ENCODE measurements around the gene PPP2R3B.
"Not testable (repeated sequence)": the region's sequence is repeated elsewhere in the genome, so short reads cannot be mapped to it uniquely, and the experiment has no call there.

Gene PPP2R3B

DNA sequence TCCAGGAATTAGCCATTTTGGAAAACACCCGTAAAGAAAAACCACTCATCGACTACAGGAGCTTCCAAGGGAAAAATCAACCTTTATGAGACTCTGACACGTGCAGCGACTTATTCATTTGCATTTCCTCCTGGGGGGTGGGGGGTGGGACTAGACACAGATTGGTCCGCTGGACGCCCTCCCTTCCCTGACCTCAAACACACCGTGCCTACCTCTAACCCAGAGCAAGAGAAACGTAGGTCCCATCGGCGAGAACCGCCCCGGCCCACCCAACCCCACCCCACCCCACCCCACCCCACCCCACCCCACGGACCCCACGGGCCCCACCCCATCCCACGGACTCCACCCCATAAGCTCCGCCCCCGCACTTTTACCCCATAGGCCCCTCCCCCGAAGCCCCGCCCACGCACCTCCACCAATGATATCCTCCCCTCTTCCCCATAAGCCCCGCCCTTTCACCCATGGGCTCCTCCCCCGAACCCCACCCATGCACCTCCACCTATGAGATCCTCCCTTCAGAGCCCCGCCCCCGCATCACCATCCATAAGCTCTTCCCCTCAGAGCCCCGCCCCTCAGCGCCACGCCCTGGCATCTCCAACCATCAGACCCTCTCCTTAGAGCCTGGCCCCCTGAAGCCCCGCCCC, 69.2 kb downstream of the PPP2R3B start:
- no peak for DNase-seq

DNA sequence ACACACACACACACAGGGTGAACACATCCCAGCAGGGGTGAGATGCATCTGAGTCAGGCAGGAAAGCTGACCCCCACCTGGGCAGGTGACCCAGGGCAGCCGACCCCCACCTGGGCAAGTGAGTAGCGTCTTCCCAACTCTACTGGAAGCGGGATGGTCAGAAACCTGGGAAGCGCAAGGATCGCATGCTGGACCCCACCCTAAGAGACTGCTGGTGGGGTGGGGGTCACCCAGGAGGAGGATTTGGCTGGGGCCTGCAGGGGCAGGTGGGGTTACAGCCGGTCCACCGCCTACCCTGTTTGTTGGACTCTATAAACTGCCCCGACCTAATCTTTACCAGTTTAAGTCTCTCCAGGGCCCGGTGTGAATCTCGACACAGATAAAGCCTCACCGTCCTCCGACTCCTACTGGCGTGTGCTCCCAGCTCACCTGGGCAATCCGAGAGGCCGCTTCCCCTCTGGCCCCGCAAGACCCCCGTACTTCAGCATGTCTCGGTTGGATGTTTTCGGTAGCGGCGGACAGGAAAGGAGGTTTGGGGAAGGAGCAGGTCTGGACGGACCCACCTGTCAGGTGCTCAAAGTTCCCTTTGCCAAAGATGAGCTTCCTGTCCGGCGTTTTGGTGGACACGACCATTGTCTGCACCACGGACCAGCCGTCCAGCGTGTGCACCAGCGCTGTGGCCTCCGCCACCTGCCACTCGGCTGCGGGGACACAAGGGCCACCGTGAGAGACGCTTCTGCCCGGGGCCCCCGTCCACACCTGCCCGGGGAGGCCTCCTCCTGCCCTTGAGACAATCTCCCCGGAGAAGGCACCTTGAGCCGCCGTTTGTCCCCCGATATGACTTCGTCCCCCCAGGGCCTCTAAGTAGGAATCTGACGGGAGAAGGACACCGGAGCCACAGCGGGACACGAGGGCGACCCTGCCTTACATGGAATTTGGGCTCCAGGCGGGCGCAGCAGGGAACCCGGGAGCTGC, 70.1 kb downstream of the PPP2R3B start:
- no peak for DNase-seq

DNA sequence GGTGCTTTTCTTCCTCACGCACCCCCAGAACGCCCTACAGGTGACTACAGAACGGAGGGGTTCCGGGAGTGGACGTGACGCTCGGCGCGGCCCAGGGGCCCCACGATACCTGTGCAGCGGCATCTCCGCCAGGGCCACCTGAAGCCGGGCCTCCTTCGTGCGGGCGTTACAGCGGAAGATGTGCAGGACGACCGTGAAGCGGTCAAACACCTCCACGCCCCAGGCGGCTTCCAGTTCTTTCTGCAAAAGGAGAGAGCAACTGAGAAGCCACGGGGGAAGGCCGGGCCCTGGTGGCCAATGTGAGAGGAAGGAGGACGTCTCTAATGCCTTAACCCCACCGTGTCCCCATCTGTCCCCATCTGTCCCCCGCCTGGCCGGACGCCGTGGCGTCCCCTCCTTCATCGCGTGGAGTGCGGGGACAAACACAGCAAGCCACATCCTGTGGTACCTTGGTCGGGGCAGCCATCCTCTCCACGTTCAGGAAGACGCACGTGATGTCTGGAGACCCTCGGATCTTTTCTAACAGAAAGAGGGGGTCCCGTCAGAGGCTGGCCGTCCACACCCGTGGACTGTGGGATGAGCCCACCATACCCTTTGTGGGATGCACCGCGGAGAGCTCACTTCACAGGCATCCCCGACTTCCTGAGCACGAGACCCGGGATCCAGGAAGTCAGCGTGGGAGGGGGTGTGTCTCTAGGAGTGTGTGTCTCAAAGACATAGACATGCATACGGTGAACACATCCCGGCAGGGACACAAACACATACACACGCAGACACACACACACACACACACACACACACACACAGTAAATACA, 71.7 kb downstream of the PPP2R3B start:
- DNase-seq = no peak

DNA sequence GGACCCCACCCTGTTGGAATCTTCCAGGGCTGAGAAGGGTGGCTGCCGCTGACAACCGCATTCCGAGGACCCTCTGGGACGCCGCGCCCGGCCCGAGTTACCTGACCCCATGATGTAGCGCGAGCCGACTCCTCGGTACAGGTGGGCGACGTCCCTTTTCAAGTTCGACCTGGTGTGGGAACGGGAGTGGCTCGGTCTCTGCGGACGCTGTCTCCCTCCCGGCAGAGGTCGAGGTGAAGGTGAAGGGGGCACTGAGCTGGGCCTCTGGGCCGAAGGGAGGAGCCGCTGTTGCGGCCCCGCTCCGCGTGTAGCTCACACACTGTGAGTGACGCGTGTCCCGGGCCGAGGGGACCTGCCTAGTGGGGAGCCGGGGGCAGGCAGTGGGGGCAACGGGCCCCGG, 72.7 kb downstream of the PPP2R3B start:
- no peak for DNase-seq

DNA sequence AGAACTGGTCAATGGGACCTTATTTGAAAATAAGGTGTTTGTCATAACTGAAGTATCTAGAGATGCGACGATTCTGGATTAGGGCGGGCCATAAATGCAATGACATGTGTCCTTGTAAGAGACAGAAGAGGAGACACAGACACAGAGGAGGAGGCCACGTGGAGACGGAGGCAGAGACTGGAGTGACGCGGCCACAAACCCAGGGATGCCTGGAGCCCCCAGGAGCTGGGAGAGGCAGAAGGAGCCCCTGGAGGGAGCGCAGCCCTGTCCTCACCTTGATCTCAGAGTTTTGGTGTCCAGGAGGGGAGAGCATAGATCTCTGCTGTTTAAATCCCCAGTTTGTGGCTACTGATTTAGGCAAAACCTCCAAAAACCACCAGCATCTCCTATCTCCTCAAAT, 73.2 kb downstream of the PPP2R3B start:
- no peak for DNase-seq

DNA sequence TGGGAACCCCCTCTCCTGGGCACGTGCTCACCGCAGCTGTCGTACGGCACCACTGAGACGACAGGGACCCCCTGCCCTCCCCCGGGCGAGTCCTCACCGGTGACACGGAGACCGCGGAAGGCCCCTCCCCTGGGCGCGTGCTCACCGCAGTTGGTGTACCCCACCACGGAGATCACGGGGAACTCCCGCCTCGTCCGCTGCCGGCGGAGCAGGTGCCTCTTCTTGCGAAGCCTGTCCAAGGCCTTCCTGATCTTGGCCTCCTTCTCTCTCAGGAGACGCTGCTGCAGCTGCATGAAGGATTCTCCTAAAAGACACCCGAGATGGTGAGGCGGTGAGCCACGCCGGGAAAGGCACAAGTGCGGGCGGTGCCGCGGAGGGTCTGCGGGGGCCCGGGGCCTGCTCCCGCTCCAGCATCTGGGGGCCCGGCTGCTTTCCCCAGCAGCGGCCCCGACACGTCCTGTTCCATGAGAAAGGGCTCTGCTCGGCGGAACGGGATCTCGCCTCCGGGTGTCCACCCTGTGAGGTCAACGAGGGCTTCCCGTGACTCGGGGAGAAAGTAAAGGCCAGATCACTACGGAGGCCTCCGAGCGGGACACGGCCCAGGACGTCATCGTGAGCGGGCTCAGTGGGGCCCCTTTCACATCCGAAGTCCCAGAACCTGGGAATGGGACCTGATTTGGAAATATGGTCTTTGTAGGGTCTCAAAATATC, 73.9 kb downstream of the PPP2R3B start:
- no peak for DNase-seq

DNA sequence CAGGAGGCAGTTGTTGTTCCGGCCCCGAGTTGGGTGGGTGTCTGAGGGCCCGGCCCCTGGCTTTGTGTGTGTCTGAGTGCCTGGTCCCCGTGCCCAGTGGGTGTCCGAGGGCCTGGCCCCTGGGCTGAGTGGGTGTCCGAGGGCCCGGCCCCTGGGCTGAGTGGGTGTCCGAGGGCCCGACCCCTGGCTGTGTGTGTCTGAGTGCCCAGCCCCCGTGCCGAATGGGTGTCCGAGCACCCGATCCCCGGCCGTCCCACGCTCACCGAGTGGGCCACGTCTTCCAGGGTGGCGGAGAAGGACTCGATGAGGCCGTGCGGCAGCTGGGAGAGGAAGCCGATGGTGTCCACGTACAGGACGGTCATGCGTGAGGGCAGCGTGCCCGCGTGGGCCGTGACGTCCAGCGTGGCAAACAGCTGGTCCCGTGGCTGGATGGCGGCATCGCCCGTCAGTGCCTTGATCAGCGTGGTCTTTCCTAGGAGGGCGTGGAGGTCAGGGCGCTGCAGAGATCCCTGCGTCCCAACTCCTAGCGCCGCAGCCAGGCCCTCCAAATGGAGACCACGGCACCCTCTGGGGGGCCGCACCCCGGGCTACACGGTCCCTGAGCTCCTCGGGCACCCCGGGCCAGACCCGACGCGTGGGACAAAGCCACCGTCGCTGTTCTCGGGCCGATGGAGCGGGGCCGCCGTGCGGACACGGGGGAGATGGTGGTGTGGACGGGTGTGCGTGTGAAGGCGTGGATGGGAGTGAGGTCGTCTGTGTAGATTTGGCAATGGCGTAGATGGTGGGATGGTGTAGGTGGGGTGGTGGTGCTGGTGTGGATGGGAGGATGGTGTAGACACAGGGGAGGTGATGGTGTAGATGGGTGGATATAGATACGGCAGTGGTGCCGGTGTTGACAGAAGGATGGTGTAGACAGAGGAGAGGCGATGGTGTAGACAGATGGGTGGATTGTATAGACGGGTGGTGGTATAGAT, 75.3 kb downstream of the PPP2R3B start:
- DNase-seq = no peak

DNA sequence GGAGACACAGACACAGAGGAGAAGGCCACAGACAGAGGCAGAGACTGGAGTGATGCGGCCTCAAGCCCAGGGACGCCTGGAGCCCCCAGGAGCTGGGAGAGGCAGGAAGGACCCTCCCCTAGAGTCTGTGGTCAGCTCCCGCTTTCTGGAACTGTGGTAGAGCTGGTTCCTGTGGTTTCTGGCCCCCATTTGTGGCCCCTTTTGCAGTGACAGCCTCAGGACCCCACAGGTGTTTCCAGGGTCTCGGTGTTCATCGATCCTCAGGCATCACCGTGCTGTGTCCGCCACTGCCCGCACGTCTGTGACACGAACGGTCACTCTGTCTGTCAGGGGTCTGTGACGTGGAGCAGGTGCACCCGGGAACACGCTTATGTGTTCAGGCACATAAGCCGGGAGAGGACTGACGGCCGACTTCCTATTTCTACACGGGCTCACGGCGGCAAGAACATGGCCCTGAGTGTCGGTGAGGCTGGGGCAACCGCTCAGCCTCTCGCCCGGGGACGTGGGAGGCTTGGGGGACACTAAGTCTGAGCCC, 76.0 kb downstream of the PPP2R3B start:
- DNase-seq = no peak

DNA sequence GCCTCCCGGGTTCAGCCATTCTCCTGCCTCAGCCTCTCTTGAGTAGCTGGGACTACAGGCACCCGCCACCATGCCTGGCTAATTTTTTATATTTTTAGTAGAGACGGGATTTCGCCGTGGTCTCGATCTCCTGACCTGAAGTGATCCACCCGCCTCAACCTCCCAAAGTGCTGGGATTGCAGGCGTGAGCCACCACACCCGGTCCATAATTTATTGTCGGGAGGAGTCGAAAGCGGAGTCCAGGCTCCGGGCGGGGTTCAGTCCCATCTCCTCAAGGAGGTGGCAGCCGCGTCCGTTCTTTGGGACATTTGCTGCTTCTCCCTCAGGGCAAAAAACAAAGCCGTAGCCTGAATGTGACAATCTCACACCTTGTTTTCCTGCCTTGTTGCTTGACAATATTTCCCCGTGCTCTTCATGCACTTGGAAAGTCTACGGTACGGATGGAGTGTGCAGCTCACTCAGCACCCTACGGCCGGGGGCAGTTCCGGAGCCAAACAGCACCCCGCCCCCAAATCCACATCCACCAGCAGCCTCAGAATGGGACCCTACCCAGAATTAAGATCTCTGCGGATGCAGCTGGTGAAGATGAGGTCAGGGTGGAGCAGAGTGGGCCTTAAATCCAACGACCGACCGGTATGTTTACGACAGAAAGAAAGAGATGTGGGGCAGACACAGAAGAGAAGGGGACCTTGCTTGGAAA, 77.7 kb downstream of the PPP2R3B start:
- no peak for DNase-seq

DNA sequence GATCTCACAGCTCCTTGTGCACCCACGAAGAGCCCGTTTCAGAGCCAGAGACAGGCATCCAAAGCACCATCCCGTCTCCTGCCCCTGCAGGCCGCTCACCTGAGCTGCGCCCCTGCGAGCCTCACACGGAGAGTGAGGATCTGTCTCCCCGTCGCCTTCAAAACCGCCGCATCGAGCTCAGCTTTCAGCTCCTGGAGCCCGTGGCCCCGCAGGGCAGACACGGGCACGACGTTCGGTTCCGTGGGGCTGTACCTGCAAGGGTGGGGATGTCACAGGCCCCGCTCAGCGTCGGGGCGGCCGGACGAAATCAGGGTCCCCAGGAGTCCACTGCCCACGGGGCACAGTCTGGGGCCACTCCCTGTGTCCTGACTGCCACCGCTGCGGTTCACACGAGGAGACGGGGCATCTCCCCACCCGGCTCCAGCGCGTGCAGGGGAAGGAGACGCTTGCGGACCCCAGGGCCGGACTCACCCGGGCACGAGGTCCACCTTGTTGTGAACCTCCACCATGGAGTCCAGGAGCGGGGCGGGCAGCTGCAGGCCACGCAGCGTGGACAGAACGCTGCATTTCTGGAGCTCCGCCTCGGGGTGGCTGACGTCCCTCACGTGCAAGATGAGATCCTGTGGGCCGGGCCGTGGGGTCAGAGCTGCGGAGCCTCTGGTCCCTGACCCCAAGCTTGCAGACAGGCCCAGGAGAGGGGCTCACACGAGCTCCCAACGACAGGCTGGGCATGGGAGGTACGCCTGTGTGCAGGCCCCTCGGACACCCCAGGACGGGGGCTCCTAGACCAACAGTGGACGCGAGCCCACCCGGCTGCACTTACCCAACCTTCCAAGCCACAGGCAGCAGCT, 79.2 kb downstream of the PPP2R3B start:
- no peak for DNase-seq

DNA sequence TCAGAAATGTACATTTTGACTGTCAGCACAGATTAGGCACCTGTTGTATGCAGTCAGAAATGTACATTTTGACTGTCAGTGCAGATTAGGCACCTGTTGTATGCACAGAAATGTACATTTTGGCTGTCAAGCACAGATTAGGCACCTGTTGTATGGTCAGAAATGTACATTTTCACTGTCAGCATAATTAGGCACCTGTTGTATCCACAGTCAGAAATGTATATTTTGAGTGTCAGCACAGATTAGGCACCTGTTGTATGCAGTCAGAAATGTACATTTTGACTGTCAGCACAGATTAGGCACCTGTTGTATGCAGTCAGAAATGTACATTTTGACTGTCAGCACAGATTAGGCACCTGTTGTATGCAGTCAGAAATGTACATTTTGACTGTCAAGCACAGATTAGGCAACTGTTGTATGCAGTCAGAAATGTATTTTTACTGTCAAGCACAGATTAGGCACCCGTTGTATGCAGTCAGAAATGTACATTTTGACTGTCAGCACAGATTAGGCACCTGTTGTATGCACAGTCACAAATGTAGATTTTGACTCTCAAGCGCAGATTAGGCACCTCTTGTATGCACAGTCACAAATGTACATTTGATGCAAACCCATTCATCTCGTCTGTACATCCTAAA, 80.0 kb downstream of the PPP2R3B start:
- DNase-seq = not testable (repeated sequence)

DNA sequence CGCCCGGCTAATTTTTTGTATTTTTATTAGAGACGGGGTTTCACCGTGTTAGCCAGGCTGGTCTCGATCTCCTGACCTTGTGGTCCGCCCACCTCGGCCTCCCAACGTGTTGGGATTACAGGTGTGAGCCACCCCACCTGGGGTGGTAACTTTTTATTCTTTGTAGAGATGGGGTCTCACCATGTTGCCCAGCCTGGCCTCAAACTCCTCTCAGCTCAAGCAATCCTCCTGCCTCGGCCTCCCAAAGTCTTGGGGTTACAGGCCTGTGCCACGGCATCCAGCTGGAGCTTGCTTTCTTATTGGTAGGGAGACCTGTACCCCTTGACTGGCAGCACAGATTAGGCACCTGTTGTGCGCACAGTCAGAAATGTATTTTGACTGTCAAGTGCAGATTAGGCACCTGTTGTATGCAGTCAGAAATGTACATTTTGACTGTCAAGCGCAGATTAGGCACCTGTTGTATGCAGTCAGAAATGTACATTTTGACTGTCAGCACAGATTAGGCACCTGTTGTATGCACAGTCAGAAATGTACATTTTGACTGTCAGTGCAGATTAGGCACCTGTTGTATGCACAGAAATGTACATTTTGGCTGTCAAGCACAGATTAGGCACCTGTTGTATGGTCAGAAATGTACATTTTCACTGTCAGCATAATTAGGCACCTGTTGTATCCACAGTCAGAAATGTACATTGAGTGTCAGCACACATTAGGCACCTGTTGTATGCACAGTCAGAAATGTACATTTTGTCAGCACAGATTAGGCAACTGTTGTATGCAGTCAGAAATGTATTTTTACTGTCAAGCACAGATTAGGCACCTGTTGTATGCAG, 80.7 kb downstream of the PPP2R3B start:
- not testable (repeated sequence) for DNase-seq

DNA sequence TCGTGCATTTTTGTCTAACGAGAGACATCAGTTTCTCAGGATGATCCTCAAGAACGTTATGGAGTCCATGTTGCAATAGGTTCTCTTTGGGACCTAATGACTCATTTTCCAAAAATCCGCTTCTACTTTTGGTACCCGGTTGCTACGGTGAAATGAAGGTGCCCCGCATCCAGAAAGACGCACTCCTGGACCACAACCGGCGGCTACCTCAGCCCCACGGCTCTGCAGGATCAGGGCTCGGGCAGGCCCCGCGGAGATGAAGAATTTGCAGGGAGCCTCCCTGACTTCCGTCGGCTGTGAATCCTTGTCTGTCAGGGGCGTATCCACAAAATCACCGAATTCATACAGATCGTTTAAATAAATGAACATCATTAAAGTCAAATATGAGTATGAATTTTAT, 83.7 kb downstream of the PPP2R3B start:
- no peak for DNase-seq

DNA sequence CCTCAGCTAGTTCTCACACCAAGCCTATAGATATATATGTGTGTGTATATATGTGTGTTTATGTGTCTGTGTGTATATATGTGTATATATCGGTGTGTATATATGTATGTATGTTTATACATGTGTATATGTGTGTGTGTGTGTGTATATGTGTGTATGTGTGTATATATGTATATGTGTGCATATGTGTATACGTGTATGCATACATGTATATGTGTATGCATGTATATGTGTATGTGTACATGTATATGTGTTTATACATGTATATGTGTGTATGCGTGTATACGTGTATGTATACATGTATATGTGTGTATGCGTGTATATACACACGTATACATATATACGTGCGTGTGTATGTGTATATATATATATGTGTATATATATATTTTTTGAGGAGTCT, 86.4 kb downstream of the PPP2R3B start:
- DNase-seq = no peak

DNA sequence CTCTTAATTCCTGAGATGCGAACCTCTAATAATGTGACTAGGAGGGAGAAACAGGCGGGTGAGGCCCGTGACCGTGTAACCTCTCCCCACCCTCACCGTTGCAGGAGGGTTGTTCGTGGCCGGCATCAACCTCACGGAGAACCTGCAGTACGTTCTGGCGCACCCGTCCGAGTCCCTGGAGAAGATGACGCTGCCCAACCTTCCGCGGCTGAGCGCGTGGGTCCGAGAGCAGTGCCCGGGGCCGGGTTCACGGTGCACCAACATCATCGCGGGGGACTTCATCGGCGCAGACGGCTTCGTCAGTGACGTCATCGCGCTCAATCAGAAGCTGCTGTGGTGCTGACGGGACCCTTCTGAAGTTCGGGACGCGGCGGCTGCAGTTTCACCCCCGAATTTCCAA, 87.7 kb downstream of the PPP2R3B start:
- DNase-seq = no peak

DNA sequence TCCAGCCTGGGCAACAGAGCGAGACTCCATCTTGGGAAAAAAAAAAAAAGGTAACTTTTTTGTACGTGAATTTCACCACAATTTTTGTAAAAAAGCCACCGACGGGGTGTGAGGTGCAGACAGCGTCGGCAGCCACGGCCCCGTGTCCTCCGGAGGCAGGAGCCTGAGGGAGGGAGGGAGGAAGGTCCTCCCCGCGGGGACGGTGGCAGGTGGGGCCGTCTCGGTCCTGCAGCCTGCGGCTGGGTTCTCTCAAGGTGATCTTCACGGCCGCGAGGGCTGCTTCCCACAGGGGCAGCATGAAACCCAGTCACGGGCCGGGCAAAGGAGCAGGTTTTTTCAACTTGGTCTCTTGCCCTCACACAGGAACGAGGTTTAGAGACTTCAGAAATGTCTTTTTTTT, 91.6 kb downstream of the PPP2R3B start:
- no peak for DNase-seq

DNA sequence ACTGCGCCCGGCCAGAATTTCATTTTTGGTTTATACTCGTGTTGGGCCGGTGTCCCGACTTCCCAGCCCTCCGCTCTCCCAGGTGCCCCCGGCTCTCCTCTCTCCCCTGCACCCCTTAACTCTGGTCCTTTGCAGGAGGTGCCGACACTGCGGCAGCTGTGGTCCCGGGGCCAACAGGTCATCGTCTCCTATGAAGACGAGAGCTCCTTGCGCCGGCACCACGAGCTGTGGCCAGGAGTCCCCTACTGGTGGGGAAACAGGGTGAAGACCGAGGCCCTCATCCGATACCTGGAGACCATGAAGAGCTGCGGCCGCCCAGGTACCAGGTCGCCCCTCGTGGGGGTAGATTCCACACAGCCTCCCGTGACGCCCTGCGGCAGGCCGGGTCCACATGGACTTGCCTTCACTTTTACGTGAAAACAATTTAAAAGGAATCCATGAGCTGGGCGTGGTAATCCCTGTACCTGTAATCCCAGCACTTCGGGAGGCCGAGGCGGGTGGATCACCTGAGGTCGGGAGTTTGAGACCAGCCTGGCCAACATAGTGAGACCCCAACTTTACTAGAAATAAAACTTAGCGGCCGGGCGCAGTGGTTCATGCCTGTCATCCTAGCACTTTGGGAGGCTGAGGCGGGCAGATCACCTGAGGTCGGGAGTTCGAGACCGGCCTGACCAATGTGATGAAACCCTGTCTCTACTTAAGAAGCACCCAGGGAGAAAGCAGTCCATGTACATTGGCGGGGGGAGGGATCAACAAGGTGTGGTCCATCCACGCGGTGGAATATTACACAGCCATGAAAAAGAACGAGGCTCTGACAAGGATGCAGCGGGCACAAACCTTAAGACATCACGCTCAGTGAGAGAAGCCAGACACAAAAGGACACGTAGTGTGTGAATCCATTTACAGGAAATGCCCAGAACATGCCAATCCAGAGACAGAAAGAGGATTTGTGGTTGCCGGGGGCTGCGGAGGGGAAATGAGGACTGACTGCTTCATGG, 93.5 kb downstream of the PPP2R3B start:
- no peak for DNase-seq
